HEK293 (cell line): ENCODE measurements around the gene PCSK9.

Source experiments
- CTCF ChIA-PET: fragments of 350-600 bp; formaldehyde crosslinking; extraction: SDS; loops from one replicate; lab custom pipeline; 2021; ENCODE audit warnings: antibody characterized with exemption; lab: Yijun Ruan, JAX
- POLR2A ChIA-PET: fragments of 300-600 bp; formaldehyde crosslinking; extraction: SDS; loops from one replicate; lab custom pipeline; 2020; ENCODE audit warnings: antibody characterized with exemption, inconsistent platforms; lab: Yijun Ruan, JAX
- H3K27ac ChIP-seq: fragments of 200-500 bp; sonication (Bioruptor generic); 2 replicates; pipeline ENCODE4 v1.5.1; 2014; ENCODE audit warnings: low read depth, low read length, control low read depth, inconsistent platforms; ENCODE audit errors: extremely low read depth
- H3K36me3 ChIP-seq, 2 experiments: fragments of 200-500 bp in 1 of 2; sonication (Bioruptor generic) in 1 of 2; 1 replicate in 1 of 2; 2 replicates in 1 of 2; pipeline ENCODE4 v1.5.1; 2014 to 2017; ENCODE audit warnings: inconsistent platforms in 2 of 2, low read length in 2 of 2; ENCODE audit not compliant: control insufficient read depth in 2 of 2, insufficient read depth in 1 of 2
- H3K4me1 ChIP-seq: fragments of 200-500 bp; sonication (Bioruptor generic); 2 replicates; pipeline ENCODE4 v1.5.1; 2014; ENCODE audit warnings: mild to moderate bottlenecking, low read length, inconsistent platforms; ENCODE audit not compliant: control insufficient read depth, insufficient read depth
- H3K4me3 ChIP-seq: 2 replicates; pipeline ENCODE4 v1.5.1; 2011; ENCODE audit warnings: low read depth, mild to moderate bottlenecking, control low read depth, low read length, moderate library complexity
- H3K9me3 ChIP-seq: fragments of 200-500 bp; sonication (Bioruptor generic); 2 replicates; pipeline ENCODE4 v1.5.1; 2014; ENCODE audit warnings: low read depth, low read length, inconsistent platforms; ENCODE audit not compliant: control insufficient read depth, insufficient read depth
- GFI1B ChIP-seq: fragments of 450-650 bp; formaldehyde crosslinking; IDR thresholded peaks from 2 replicates; pipeline ENCODE4 v1.5.1; 2016; ENCODE audit warnings: missing biosample characterization, missing genetic modification characterization
- PRDM1 ChIP-seq: fragments of 450-650 bp; formaldehyde crosslinking; IDR thresholded peaks from 2 replicates; pipeline ENCODE4; 2016; ENCODE audit warnings: missing biosample characterization, missing genetic modification characterization
- ZFP41 ChIP-seq: fragments of 450-650 bp; formaldehyde crosslinking; IDR thresholded peaks from 2 replicates; pipeline ENCODE4 v1.5.1; 2016; ENCODE audit warnings: missing biosample characterization, missing genetic modification characterization, borderline replicate concordance
- ZNF324 ChIP-seq: fragments of 450-650 bp; formaldehyde crosslinking; IDR thresholded peaks from 2 replicates; pipeline ENCODE4 v1.5.1; 2016; ENCODE audit warnings: missing biosample characterization, missing genetic modification characterization
- ZNF350 ChIP-seq: fragments of 450-650 bp; formaldehyde crosslinking; IDR thresholded peaks from 2 replicates; pipeline ENCODE4 v1.5.0; 2017; ENCODE audit warnings: missing biosample characterization, mild to moderate bottlenecking, missing genetic modification characterization
- ZNF404 ChIP-seq: fragments of 450-650 bp; formaldehyde crosslinking; IDR thresholded peaks from 2 replicates; pipeline ENCODE4 v1.5.1; 2017; ENCODE audit warnings: missing biosample characterization, missing genetic modification characterization
- ZNF571 ChIP-seq: fragments of 450-650 bp; formaldehyde crosslinking; IDR thresholded peaks from 2 replicates; pipeline ENCODE4 v1.5.0; 2017; ENCODE audit warnings: missing biosample characterization, missing genetic modification characterization
- ZNF623 ChIP-seq: fragments of 450-650 bp; formaldehyde crosslinking; IDR thresholded peaks from 2 replicates; pipeline ENCODE4 v1.5.1; 2016; ENCODE audit warnings: missing biosample characterization, missing genetic modification characterization
- ZNF629 ChIP-seq: fragments of 450-650 bp; formaldehyde crosslinking; IDR thresholded peaks from 2 replicates; pipeline ENCODE4 v1.5.1; 2017; ENCODE audit warnings: missing biosample characterization, missing genetic modification characterization
- ZNF660 ChIP-seq: fragments of 450-650 bp; IDR thresholded peaks from 2 replicates; pipeline ENCODE4 v1.5.1; 2018; ENCODE audit warnings: missing biosample characterization, mild to moderate bottlenecking, missing genetic modification characterization
- ZNF670 ChIP-seq: fragments of 450-650 bp; formaldehyde crosslinking; IDR thresholded peaks from 2 replicates; pipeline ENCODE4 v1.5.1; 2016; ENCODE audit warnings: missing biosample characterization, missing genetic modification characterization, low read depth
- ZNF76 ChIP-seq: fragments of 450-650 bp; formaldehyde crosslinking; IDR thresholded peaks from 2 replicates; pipeline ENCODE4; 2016; ENCODE audit warnings: low read depth, missing biosample characterization, missing genetic modification characterization, borderline replicate concordance
- ZNF768 ChIP-seq: fragments of 450-650 bp; formaldehyde crosslinking; IDR thresholded peaks from 2 replicates; pipeline ENCODE4 v1.5.1; 2018; ENCODE audit warnings: missing biosample characterization, mild to moderate bottlenecking, missing genetic modification characterization
- ZNF837 ChIP-seq: fragments of 450-650 bp; formaldehyde crosslinking; IDR thresholded peaks from 2 replicates; pipeline ENCODE4 v1.5.1; 2016; ENCODE audit warnings: missing biosample characterization, missing genetic modification characterization
- ZNF843 ChIP-seq: fragments of 450-650 bp; formaldehyde crosslinking; IDR thresholded peaks from 2 replicates; pipeline ENCODE4 v1.5.1; 2016; ENCODE audit warnings: missing biosample characterization, missing genetic modification characterization
- TF ChIP-seq, protein P1 (sequence below): sonication (generic); formaldehyde crosslinking; IDR thresholded peaks from 2 replicates; pipeline ENCODE4 v1.8.1; 2022; ENCODE audit warnings: mild to moderate bottlenecking, moderate library complexity, missing genetic modification reagents
- TF ChIP-seq, protein P2 (sequence below): fragments of 450-650 bp; formaldehyde crosslinking; IDR thresholded peaks from 2 replicates; pipeline ENCODE4 v1.5.1; 2016; ENCODE audit warnings: missing biosample characterization, missing genetic modification characterization
- TF ChIP-seq, protein P3 (sequence below): fragments of 450-650 bp; formaldehyde crosslinking; IDR thresholded peaks from 2 replicates; pipeline ENCODE4 v1.5.1; 2016; ENCODE audit warnings: missing biosample characterization, missing genetic modification characterization
- TF ChIP-seq, protein P4 (sequence below): fragments of 450-650 bp; formaldehyde crosslinking; IDR thresholded peaks from 2 replicates; pipeline ENCODE4 v1.5.1; 2017; ENCODE audit warnings: missing biosample characterization, missing genetic modification characterization
- TF ChIP-seq, protein P5 (sequence below): fragments of 450-650 bp; formaldehyde crosslinking; IDR thresholded peaks from 2 replicates; pipeline ENCODE4 v1.5.1; 2016; ENCODE audit warnings: missing biosample characterization, missing genetic modification characterization

The PCSK9 gene

DNA sequence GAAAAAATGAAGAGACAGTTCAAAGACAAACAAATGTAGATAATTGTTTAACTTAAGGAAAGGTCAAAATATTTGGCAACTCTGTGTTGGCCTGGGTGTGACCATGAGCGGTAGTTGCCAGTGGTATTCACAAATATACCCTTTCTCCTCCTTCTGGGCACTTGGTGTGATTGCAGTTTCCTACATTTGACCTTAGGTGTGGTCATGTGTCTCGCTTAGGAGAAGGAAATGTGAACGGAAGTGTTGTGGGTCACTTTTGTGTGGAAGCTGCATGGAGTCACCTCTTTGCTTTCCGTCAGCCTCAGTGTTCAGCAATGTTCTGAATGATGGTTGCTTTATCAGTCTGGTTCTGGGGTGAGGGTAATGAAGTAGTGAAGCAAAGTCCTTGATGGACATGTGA, 3.4 kb upstream of the PCSK9 start:
- ChIA-PET POLR2A (no interaction called here), CTCF (interaction anchor here (0.5 to 2.0 kb wide), 6 partner anchors 14 to 224 kb away, joined by 3 to 9 read pairs (median 4); no protein-coding TSS in a partner anchor)
- Histone ChIP-seq H3K36me3 (no peaks in the 10 kb centered on the region), H3K4me1 (no peaks in the 10 kb centered on the region), H3K9me3 (no peaks in the 10 kb centered on the region), H3K4me3 (no peak overlapping the region), H3K27ac (no peak overlapping the region)
- TF ChIP-seq ZFP41 (no peak), ZNF324 (tag by site-specific recombination) (no peak), ZNF837 (tag by site-specific recombination) (no peak), ZNF571 (tag by site-specific recombination) (no peak), PRDM1 (tag by site-specific recombination) (no peak), ZNF350 (tag by site-specific recombination) (no peak), ZNF629 (no peak), ZNF660 (tag by site-specific recombination) (no peak), ZNF404 (tag by site-specific recombination) (no peak)
- TF ChIP-seq, protein P1, sequence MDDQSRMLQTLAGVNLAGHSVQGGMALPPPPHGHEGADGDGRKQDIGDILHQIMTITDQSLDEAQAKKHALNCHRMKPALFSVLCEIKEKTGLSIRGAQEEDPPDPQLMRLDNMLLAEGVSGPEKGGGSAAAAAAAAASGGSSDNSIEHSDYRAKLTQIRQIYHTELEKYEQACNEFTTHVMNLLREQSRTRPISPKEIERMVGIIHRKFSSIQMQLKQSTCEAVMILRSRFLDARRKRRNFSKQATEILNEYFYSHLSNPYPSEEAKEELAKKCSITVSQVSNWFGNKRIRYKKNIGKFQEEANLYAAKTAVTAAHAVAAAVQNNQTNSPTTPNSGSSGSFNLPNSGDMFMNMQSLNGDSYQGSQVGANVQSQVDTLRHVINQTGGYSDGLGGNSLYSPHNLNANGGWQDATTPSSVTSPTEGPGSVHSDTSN (CRISPR knock-in tag): no peak
- TF ChIP-seq, protein P2, sequence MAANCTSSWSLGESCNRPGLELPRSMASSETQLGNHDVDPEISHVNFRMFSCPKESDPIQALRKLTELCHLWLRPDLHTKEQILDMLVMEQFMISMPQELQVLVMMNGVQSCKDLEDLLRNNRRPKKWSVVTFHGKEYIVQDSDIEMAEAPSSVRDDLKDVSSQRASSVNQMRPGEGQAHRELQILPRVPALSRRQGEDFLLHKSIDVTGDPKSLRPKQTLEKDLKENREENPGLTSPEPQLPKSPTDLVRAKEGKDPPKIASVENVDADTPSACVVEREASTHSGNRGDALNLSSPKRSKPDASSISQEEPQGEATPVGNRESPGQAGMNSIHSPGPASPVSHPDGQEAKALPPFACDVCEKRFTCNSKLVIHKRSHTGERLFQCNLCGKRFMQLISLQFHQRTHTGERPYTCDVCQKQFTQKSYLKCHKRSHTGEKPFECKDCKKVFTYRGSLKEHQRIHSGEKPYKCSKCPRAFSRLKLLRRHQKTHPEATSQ (tag by site-specific recombination): no peak

DNA sequence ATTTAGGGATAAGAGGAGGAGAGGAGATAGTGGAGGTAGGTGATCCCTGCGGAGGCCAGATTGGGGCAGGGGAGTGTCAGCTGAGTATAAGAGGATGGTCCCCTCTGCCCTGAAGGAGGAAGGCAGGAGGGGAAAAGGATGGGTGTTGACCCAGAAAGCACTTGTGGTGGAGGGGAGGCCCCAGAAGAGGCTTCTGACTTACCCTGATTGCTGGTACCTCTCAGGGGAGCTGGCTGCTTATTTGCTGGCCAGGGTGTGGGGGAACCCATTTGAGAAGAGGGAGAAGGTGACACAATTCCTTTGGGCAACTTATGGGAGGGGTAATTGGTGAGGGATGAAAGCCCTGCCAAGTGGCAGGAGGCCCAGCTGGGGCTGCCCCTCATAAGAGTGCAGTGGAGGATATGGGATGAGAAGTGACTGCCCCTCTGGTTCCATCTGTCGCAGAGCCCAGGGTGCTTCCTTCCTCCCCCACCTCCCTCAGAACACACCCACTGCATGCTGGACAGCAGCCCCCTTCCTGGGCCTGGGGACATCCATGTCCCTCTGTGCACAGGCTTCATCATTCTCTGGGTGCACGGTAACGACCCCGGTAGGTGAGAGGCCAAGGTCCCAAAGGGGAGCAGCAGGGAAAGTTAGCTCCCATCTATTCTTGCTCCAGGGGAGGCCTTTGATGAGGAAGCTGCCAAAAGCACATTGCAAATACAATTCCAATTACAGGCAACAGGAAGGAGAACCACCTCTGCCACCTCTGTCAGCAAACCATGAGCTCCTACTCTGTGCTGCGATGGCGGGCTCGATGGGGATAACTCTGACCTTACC, 1.4 kb upstream of the PCSK9 start:
- no peak overlapping the region for H3K27ac ChIP-seq
- no peaks in the 10 kb centered on the region for H3K9me3 ChIP-seq
- no peaks in the 10 kb centered on the region for H3K36me3 ChIP-seq
- H3K4me3 ChIP-seq: no peak overlapping the region
- no peaks in the 10 kb centered on the region for H3K4me1 ChIP-seq
- POLR2A ChIA-PET: no interaction called here
- CTCF ChIA-PET: interaction anchor here (0.8 kb wide), 1 partner anchor 87 kb away, joined by 4 read pairs; no protein-coding TSS in a partner anchor
- TF ChIP-seq ZNF623: no peak
- no peak for TF ChIP-seq ZNF76 (tag by site-specific recombination)
- TF ChIP-seq, protein P3, sequence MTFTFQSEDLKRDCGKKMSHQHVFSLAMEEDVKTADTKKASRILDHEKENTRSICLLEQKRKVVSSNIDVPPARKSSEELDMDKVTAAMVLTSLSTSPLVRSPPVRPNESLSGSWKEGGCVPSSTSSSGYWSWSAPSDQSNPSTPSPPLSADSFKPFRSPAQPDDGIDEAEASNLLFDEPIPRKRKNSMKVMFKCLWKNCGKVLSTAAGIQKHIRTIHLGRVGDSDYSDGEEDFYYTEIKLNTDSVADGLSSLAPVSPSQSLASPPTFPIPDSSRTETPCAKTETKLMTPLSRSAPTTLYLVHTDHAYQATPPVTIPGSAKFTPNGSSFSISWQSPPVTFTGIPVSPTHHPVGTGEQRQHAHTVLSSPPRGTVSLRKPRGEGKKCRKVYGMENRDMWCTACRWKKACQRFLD (tag by site-specific recombination): no peak
- no peak for TF ChIP-seq ZNF843 (tag by site-specific recombination)
- TF ChIP-seq, protein P4, sequence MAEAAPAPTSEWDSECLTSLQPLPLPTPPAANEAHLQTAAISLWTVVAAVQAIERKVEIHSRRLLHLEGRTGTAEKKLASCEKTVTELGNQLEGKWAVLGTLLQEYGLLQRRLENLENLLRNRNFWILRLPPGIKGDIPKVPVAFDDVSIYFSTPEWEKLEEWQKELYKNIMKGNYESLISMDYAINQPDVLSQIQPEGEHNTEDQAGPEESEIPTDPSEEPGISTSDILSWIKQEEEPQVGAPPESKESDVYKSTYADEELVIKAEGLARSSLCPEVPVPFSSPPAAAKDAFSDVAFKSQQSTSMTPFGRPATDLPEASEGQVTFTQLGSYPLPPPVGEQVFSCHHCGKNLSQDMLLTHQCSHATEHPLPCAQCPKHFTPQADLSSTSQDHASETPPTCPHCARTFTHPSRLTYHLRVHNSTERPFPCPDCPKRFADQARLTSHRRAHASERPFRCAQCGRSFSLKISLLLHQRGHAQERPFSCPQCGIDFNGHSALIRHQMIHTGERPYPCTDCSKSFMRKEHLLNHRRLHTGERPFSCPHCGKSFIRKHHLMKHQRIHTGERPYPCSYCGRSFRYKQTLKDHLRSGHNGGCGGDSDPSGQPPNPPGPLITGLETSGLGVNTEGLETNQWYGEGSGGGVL (tag by site-specific recombination): peak; percentile 45; the same call in 1 of the 2 replicates
- no peak for TF ChIP-seq GFI1B (tag by site-specific recombination)
- TF ChIP-seq ZNF768 (tag by site-specific recombination): no peak
- TF ChIP-seq, protein P5, sequence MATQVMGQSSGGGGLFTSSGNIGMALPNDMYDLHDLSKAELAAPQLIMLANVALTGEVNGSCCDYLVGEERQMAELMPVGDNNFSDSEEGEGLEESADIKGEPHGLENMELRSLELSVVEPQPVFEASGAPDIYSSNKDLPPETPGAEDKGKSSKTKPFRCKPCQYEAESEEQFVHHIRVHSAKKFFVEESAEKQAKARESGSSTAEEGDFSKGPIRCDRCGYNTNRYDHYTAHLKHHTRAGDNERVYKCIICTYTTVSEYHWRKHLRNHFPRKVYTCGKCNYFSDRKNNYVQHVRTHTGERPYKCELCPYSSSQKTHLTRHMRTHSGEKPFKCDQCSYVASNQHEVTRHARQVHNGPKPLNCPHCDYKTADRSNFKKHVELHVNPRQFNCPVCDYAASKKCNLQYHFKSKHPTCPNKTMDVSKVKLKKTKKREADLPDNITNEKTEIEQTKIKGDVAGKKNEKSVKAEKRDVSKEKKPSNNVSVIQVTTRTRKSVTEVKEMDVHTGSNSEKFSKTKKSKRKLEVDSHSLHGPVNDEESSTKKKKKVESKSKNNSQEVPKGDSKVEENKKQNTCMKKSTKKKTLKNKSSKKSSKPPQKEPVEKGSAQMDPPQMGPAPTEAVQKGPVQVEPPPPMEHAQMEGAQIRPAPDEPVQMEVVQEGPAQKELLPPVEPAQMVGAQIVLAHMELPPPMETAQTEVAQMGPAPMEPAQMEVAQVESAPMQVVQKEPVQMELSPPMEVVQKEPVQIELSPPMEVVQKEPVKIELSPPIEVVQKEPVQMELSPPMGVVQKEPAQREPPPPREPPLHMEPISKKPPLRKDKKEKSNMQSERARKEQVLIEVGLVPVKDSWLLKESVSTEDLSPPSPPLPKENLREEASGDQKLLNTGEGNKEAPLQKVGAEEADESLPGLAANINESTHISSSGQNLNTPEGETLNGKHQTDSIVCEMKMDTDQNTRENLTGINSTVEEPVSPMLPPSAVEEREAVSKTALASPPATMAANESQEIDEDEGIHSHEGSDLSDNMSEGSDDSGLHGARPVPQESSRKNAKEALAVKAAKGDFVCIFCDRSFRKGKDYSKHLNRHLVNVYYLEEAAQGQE (tag by site-specific recombination): peak; percentile 64
- no peak for TF ChIP-seq ZNF670 (tag by site-specific recombination)
